Stimulated activated CD8-positive, alpha-beta memory T cell treated with anti-CD3 and anti-CD28 coated beads, Interleukin-12 subunit alpha, Interleukin-12 subunit beta, amount 100 ng/mL, for 1 hour (primary cell): ENCODE data around the gene GNAI3.

Source experiments
- DNase-seq: peaks from one replicate; pipeline ENCODE4 v3.0.0-alpha.2; 2020; ENCODE audit warnings: low read depth

Gene GNAI3

DNA sequence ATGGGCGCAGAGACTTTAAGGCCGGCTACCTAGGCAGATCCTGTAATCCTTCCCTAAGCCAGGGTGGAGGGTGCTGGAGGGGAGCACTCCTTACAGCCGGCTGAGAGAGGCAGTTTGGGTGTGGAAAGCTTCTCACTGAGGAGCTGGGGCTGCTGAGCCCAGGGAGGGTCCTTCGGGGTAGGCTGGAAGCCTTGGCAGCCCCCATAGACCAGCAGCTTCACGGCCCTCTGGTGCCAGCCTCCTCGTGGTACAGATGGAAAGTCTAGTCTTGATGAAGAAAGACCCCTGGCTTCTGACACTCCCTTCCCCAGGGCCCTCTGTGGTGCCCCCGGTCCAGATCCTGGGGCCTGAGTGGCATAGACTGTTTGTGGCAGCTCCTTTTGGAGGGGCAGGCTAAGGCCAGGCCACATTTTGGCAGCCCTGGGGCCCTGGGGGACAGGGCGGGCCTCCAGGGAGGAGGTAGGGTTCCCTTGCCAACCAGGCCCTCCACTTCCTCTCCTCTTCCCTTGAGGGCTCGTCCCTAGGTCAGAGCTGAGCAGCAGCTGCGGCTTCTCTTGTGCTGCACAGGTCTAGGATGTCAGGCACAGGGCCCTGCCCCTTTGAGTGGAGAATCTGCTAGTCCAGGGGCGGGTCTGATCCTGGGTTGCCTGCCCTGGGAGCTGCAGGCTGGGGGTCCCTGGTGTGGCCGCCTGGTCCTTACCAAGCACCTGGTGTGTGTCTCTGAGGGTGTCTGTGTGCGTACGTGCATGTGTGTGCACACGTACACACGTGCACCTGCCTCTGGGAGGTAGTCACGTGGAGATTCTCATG lies 76.0 kb downstream of the GNAI3 start:
- no peak for DNase-seq

DNA sequence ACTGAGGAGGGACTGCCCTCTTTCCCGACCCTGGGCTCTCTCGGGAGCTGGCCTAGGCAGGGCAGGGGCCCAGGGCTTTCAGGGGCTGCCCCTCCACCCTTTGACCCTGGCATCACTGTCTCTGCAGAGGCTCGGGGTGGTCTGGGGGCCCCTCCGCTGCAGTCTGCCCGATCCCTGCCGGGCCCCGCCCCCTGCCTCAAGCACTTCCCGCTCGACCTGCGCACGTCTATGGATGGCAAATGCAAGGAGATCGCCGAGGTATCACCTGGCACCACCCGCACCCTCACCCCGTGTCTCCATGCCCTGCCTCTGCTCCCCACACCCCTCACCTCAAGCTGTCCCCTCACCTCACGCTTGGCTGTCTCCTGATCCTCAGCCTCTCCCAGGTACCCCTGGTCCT lies 76.8 kb downstream of the GNAI3 start:
- no peak for DNase-seq

DNA sequence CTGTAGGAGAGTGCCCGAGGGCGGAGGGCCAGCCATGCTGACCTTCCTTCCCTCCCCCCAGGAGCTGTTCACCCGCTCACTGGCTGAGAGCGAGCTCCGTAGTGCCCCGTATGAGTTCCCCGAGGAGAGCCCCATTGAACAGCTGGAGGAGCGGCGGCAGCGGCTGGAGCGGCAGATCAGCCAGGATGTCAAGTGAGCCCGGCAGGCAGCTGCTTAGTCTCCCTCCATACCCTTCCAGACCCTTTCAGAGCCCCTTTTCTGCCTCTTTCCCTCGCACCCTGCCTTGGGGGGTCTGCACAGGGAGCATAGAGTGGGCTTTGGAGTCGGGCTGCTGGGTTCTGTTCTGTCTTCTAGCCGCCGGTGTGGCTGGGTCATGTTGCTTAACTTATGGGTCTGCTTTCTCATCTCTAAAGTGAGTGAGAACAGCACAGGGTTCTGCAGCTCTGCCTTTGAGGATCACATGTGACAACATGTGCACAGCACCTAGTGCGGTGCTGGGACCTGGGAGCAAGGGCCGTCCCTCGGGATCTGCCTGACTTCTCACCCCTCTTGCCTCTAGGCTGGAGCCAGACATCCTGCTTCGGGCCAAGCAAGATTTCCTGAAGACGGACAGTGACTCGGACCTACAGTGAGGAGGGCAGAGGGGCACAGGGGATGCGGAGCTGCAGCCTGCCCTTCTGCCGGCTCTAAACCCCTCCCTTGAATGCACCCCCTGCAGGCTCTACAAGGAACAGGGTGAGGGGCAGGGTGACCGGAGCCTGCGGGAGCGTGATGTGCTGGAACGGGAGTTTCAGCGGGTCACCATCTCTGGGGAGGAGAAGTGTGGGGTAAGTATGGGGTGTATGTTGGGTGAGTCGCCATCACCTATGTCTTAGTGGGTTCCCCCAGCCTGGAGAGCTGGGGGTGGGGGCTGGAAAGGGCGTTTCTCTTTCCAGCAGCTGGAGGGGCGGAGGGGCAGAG lies 77.5 kb downstream of the GNAI3 start:
- DNase-seq, result no peak

DNA sequence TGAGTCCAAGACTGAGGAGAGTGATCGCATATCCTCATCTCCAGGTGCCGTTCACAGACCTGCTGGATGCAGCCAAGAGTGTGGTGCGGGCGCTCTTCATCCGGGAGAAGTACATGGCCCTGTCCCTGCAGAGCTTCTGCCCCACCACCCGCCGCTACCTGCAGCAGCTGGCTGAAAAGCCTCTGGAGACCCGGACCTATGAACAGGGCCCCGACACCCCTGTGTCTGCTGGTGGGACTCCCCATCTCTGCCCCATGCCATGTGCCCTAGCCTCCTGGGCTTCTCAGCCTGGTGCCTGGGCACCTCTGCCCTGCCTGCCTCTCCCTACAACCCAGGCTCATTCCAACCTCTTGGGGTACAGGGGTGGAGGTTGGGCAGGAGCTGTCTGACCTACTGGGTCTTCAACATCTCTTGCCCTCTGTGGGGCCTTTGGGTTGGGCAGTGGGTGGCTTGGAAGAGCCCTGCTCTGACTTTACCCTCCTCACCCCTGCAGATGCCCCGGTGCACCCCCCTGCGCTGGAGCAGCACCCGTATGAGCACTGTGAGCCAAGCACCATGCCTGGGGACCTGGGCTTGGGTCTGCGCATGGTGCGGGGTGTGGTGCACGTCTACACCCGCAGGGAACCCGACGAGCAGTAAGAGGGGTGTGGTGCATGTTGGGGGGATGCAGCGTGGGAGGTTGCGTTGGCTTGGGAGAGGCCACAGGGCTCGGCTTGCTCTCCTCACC lies 78.4 kb downstream of the GNAI3 start:
- DNase-seq, result no peak

DNA sequence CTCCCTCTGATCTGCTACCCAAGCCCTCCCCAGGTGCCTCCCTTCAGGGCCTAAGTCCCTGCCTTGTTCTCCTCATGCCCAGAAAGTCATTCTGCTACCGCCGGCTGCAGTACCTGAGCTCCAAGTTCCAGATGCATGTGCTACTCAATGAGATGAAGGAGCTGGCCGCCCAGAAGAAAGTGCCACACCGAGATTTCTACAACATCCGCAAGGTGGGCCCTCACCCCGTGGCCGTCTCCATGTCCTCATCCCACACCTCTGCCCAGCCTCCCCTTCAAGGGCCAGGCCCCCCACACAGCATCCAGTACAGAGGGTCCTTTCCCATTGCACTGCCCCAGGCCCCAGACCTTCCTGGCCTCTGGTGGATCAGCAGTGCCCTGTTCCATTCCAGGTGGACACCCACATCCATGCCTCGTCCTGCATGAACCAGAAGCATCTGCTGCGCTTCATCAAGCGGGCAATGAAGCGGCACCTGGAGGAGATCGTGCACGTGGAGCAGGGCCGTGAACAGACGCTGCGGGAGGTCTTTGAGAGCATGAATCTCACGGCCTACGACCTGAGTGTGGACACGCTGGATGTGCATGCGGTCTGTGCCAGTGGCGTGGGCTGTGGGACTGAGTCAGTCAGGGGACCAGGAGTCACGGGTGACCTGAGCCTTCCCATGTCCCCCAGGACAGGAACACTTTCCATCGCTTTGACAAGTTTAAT lies 79.4 kb downstream of the GNAI3 start:
- no peak for DNase-seq

DNA sequence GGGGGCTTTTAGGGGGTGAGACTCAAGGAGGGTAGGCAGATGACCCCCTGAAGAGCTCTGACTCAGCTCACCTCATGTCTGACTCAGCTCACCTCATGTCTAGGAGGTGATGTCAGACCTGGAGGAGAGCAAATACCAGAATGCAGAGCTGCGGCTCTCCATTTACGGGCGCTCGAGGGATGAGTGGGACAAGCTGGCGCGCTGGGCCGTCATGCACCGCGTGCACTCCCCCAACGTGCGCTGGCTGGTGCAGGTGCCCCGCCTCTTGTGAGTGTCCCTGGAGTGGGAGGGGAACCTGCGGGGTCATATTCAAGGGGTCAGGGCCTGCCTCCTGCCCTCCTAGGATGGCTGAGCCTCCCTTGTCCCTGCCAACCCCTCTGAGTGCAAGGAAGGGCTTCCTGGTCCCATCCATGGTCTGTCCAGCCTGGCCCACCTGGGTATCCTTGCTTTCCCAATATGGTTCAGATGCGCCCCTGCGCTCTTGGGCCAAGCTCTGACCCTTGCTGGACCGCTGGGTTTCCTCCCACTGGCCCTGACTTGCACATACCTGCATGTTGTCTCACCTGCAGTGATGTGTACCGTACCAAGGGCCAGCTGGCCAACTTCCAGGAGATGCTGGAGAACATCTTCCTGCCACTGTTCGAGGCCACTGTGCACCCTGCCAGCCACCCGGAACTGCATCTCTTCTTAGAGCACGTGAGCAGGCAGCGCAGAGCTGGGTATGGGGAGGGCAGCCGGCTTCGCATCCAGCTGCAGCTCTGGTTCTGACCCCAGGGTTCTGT lies 80.3 kb downstream of the GNAI3 start:
- DNase-seq, result no peak

DNA sequence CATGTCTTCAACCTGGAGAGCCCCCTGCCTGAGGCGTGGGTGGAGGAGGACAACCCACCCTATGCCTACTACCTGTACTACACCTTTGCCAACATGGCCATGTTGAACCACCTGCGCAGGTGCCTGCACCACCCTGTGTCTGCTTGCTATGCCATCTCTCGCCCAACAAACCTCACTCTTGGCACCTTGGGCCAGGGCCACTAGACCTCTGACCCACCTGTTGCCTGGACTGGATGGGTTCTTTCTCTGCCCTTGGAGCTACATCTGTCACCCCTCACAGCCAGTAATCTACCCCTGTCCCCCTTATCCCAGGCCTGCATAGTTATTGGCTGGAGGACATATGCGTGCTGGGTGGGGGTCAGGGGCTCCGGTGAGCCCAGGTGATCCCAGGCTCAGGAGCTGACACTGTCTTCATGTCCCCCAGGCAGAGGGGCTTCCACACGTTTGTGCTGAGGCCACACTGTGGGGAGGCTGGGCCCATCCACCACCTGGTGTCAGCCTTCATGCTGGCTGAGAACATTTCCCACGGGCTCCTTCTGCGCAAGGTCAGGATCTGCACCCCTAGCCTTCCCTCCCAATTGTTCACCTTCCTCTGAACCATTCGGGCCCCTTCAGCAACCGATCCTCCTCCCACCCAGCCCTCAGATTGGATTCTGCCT lies 81.1 kb downstream of the GNAI3 start:
- DNase-seq, result no peak

DNA sequence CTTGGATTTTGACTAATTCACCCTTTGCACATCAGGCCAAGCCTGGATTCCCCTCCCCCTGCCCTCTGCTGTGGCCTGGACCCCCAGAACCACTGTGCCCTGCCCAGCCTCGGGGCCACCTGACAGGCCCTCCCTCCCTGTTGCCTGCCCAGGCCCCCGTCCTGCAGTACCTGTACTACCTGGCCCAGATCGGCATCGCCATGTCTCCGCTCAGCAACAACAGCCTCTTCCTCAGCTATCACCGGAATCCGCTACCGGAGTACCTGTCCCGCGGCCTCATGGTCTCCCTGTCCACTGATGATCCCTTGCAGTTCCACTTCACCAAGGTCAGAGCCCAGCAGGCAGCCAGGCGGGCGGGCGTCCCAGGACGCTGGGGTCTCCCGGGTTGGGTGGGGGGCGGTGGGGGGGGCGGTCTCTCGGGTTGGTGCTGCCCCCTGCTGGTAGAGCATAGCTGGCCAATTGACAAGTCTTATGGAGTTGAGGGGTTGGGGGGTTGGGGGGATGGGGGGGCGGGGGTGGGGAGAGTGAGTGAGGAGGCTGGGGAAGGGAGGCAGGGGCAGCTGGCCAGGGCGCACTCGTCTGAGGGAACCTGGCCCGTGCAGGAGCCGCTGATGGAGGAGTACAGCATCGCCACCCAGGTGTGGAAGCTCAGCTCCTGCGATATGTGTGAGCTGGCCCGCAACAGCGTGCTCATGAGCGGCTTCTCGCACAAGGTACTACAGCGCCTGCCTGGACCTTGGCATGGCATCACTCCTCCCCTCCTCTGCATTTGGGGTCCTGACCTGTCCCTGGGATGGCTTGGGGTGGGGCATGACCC lies 81.9 kb downstream of the GNAI3 start:
- no peak for DNase-seq

DNA sequence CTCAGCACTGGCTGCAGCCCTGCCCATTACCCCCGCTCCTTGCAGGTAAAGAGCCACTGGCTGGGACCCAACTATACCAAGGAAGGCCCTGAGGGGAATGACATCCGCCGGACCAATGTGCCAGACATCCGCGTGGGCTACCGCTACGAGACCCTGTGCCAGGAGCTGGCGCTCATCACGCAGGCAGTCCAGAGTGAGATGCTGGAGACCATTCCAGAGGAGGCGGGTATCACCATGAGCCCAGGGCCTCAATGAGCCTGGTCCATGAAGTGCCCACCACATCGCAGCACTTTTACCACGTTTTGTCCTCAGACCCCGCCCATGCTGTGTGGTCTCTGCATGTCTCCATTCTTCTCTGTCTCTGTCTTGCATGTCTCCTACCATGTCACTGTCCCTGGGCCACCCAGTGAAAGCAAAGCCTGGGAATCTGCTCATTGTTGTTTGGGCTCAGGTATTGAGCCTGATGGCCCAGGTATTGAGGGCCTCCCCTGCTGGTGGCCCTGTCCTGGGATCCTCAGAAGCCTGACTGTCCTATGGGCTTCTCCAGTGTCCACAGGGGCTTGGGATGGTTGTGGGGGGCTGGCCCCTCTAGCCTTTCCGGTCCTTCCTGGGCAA lies 82.6 kb downstream of the GNAI3 start:
- no peak for DNase-seq

DNA sequence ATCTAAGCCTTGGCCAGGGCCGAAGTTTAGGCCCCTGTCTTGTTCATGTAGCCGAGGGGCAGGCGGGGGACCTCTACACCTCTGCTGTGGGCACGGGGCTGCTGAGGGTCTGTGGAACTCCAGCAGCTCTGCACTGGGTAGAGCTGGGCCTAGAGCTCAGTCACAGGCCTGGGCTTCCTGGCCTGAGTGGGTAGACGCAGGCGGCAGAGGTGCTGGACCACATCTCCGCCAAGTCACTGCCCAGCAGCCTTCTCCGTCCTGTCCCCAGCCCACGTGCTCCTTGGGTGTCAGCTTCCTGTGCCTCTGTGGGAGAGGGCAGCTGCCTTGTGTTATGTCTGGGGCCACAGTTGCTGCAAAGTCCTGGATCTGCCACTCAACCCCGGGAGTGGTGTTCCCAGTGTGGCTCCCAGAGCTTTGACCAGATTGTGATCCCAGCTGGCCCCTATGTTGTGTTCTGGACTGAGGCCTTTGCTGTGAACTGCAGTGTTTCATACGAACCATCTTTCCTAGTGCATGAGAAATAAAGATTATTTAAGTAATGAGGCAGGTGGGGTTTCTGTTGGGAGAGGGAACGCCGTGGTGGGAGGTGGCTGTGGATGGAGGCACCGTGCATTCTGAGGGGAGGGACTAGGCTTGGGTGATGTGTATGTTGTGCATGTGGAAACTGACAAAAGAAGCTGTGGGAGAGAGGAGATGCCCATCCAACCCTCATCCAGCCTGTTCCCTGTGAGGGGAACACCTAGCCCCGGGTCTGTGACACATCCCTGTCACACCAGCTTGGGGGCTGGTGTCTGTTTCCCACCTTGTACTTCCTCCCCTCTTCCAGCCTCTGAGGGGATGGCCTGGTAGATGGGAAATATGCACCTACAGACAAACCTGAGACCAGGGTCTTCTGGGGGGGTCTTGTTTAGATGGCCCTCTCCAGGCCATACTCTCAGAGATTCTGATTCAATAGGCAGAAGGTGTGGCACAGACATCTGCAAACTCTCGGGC lies 83.4 kb downstream of the GNAI3 start:
- no peak for DNase-seq

DNA sequence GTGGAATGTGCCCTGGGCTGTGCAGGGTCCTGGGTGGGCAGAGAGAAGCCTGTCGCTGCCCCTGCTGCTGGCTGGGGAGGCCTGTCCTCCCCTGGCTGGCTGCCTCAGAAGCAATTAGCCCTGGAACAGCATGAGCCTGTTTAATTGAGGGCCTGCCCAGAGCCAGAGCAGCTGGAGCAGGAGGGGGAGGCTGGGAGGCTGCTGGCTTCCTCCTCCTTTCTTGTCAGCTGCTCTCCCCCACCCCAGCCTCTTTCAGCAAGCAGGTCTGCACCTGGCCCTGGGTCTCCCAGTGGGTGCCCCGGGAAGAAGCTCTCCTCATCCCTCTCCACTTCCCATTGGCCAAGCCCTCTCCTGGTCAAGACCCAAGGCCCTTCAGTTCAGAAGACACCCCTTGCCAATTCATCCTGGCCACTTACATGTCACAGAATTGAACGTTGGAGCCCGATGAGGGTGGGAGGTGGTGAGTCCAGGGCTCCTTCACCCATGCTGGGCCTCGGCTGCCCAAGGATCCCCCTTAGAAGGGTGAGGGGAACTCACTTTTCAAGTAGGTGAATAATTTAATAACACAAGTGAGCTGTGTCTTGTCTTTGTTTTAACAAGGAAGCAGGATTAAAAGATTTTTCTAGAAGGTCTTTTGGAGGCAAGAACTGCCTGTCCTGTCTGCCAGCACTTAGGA lies 84.4 kb downstream of the GNAI3 start:
- no peak for DNase-seq

DNA sequence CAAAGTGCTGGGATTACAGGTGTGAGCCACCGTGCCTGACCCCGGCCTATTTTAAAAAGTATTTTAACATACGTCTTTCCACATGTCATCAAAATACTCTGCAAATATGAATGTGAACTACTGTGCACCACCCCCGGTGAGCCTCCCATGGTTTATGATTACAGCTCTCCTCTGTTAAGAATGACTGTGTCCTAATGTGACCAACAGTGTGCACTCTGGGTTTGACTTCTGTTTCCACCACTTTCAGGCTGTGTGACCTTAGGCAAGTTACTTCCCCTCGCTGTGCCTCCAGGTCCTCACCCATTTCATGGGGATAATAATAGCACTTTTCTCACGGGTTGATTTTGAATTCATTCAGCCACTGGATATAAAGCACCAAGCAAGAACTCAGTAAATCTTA lies 85.9 kb downstream of the GNAI3 start:
- no peak for DNase-seq

DNA sequence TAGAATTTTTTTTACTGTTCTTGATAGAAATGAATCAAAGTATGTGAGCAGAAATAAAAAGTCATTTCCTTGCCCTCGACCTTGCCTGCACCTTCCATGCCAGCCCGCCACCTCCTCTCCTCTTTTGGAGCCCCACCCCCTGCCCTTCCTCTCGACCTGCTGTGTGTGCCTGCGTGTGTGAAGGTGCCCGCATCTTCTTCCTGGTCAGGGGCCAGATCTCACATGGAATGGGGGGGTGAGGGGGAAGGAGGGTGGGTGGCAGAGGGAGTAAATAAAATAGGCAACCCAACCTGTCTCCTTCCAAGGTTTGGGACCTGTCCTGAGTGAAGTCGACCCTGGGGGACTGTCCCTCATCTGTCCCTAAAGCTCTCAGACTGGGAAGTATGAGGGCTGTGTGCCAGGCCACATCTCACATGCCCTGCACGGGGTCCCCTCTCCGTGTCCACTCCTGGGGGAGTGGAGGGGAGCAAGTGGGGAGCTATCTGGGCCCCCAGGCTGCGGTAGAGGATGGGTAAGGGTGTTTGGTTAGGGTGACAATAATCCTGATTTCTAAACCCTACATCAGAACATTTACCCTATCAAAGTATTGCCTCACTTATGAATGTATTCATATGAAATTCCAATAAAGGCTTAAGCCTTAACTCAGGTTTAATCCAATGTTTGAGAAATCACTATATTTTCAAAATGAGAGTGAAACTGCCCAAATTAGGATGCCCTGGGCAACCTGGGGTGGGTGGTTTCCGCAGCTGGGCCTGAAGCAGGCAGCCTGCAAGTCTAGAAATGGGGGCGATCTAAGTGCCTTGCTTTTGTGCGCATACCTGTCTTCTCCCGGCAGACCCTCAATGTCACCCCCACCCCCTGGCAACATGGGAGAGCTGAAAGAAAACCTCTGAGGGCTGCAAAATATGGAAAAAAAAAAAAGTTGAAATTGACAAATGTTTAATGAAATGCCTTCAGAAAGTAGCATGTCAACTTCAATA lies 86.6 kb downstream of the GNAI3 start:
- no peak for DNase-seq

DNA sequence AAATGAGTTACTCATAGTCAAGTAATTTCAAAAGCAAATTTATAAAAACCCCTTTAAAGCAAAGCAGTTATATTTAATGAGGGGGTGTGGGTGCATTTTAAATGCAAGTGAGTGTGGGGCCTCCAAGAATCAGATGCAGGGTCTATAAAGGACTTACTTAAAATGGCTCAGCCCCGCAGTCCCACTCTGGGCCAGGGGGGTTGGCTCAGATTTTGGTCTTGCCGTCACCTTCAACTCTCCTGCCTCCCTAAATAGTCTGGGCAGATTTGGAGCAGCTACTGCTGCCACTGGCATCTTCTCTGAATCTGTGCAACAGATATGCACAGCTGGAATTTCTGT lies 87.4 kb downstream of the GNAI3 start:
- DNase-seq, result no peak

DNA sequence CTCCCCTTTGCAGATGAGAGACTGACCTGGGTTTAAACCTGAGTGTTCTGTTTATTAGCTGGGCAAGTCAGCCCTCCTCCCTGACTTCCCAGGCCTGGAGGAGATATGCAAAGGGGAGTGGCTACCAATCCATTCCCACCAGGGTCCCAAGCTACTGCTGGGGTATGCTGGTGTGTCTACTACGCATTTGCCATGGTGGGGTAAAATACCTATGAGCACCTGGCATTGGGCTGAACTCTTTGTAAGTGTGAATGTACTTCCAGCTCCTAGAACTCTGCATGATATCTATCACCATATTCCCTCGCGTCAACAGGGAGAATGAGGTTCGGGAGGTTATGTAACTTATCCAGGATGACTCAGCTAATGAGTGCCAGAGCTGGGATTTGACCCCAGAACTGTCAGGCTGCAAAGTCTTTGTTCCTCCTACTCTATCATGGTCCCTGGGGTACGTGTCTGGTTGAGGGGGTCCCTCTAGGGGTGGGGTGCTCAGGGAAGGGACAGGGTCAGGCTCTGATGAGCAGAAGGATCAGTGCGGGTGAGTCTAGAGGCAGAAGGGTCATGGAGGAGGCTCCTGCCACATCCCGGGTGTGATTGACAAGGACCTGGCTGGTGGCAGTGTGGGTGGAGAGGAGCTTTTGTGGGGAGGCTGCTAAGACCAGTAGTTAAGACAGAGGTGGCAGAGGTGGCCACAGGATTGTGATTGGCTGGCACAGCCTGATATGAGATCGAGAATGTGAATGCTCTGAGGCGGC lies 88.0 kb downstream of the GNAI3 start:
- DNase-seq, result no peak

DNA sequence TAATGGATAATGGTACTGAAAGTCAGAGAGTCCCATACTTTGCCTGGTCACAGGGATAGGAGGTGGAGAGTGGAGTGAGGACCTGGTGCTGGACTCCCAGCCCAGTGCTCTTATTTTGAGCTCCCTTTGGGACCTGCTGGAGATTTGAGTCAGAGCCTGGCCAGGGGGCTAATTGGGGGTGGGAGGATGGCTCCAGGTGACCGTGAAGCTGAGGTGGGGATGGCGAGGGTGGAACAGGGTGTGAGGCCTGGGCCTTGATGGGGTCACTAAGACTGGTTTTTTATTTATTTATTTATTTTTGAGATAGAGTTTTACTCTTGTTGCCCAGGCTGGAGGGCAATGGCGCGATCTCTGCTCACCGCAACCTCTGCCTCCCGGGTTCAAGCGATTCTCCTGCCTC lies 89.0 kb downstream of the GNAI3 start:
- DNase-seq, result no peak
